HS-27A (cell line): ENCODE data around the gene MAN2C1.
"Not testable (repeated sequence)": the region's sequence is repeated elsewhere in the genome, so short reads cannot be mapped to it uniquely, and the experiment has no call there.

Experiments used
- DNase-seq: peaks from one replicate; pipeline ENCODE4 v3.0.0-alpha.2; 2012; ENCODE audit warnings: low read depth, missing footprints

MAN2C1 gene

DNA sequence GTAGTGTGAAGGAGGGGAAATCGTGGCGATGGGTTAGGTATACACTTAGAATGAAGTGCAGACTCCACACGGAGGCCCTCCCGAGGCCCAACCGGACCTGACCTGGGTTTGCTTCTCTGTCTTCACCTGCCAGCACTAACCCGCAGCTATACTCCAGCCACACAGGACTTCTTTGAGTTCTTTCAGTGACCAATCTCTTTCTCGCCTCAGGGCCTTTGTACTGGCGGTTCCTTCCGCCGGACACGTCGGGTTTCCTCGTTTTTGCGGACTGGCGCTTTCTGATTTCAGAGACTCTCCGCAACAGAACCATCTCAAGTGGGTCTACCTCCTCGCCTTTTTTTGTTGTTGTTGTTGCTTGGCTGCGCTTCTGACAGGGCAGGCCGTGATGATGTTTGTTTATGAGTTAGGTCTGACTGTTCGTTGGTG, 21.6 kb downstream of the MAN2C1 start, which contains the start of gene NEIL1:
TSS of gene NEIL1 (plus strand) at position 244 of the 426 bp plus-strand sequence. CDS start 1,867 bp downstream, outside the sequence.
- DNase-seq = no peak

DNA sequence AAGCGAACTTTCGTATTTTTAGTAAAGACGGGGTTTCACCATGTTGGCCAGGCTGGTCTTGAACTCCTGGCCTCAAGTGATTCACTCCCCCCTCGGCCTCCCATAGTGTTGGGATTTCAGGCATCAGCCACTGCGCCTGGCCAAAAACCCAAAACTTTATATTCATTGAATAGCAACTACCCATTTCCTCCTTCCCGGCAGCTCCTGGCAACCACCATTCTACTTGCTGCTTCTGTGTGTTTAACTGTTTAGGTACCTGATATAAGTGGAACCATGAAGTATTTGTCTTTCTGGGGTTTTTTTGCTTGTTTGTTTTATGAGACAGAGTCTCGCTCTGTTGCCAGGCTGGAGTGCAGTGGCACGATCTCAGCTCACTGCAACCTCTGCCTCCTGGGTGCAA, 24.5 kb downstream of the MAN2C1 start:
- DNase-seq = not testable (repeated sequence)

DNA sequence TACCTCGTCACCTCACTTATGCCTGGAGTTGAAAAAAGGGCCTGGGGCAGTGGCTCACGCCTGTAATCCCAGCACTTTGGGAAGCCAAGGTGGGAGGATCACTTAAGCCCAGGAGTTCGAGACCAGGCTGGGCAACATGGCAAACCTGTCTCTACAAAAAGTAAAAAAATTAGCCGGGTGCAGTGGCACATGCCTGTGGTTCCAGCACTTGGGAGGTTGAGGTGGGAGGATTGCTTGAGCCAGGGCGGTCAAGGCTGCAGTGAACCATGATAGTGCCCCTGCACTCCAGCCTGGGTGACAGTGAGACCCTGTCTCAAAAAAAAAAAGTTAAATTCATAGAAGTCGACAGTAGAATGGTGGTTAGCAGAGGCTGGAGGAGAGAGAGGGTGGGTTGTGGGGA, 26.2 kb downstream of the MAN2C1 start:
- DNase-seq = no peak

DNA sequence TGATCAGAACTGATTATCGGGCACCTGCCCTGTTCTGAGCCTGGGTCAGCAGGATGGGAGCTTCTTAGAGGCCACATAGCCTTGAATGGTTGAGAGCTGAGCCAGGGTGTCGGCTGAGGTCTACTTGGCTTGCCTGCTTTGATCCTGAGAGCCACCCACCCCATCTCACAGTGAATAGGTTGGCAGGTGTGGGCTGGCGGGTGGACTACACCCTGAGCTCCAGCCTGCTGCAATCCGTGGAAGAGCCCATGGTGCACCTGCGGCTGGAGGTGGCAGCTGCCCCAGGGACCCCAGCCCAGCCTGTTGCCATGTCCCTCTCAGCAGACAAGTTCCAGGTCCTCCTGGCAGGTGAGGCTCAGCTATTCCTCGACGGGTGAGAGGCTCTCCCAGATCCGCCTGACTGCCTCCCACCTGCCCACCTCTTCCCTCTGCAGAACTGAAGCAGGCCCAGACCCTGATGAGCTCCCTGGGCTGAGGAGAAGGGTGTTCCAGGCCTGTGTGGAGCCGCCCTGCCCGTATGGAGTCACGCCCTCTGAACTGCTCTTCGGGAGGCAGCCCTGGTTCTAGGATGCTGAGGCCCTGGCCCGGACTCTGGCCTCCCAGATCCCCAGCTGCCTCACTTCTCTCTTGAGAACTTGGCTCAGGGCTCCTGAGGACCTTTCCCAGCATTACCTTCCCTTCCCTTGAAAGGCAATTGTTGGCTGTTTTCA, 28.7 kb downstream of the MAN2C1 start:
- no peak for DNase-seq

DNA sequence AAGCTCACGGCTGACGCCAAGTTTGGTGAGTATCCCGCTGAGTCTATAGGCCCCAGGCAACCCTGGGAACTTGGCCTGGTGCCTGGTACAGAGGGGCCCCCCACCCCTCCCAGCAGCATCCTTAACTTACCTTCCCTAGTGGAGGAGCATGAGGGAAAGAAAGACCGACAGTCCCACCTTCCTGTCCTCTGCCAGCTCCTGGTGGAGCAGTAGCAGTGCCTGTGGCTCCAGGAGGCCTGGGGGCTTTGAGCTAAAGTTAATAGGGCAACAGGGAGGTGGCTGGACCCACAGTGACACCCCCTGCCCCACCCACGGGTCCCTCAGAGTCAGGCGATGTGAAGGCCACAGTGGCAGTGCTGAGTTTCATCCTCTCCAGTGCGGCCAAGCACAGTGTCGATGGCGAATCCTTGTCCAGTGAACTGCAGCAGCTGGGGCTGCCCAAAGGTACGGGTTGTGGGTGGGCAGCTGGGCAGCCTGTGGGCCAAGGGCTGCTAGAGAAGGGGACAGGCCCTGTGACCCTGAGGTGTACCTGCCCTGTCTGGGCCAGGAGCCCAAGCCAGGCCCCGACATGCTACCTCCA, 29.7 kb downstream of the MAN2C1 start:
- no peak for DNase-seq

DNA sequence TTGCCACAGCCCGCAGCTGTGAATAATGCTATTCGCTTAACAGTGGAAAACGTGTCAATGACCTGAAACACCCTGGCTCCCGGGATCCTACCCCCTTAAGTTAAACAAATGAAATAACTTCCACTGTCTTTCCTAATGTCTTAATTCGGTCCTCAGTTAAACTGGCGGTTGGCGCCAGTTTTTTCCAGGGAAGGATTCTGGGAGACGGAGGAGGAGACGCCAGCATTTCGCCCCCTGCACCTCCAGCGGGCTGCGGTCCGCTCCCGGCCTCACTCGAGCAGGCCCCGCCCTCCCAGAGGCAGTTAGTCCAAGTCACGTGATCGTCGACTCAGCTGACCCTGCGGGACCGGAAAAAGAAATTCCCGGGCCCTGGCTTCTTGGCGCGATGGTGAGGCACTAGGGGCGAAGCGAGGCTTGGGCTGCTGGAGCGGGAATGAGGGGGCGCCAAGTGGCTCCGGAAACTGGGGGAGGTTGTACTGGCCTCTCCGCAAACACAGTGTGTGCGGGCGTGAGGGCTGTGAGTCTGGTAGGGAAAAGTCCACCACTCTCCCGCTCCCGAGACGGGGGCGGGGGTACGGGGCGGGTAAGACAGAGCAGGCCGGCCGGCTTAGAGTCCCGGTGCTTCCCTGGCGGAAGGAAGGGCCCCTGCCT, 32.6 kb downstream of the MAN2C1 start, which contains the start of gene COMMD4:
TSS of gene COMMD4 (plus strand) at position 359 of the 651 bp plus-strand sequence. CDS start at position 386, 27 bp downstream.
- peak; percentile 92 for DNase-seq

DNA sequence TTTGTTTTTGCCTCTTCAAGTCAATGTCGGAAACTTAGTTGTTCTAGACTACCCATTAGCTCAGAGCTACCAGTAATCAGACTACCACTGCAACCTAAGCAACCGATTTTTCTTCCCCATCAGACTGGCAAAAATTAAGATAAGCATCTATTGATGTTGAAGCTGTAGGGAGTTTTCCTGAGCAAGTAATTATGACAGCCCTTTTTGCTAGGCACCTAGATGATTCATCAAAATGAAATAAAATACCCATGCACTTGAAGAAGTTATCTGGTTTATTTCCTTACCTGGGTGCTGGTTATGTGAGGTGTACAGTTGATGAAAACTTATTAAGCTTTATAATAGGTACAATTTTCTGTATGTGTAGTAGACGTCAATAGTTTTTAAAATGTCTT, 33.1 kb downstream of the MAN2C1 start:
- DNase-seq = no peak

DNA sequence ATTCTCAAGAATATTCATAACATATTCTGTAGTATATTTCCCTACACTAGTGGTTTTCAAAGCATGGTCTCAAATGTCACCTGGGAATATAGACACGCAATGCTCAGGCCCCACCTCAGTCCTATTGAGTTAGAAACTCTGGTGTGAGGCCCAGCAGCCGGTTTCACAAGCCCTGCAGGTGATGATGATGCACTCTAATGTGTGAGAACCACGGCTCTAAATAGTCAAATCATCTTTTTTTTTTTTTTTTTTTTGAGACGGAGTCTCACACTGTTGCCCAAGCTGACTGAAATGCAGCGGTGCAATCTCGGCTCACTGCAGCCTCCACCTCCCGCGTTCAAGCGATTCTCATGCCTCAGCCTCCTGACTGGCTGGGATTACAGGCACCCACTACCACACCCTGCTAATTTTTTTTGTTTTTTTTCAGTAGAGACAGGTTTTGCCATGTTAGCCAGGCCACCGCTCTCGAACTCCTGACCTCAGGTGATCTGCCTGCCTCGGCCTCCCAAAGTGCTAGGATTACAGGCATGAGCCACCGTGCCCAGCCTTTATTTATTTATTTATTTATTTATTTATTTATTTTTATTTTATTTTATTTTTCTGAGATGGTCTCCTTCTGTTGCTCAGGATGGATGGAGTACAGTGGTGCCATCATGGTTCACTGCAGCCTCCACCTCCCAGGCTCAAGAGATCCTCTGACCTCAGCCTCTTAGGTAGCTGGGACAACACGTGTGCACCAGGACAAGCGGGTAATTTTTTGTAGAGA, 34.6 kb downstream of the MAN2C1 start:
- not testable (repeated sequence) for DNase-seq

DNA sequence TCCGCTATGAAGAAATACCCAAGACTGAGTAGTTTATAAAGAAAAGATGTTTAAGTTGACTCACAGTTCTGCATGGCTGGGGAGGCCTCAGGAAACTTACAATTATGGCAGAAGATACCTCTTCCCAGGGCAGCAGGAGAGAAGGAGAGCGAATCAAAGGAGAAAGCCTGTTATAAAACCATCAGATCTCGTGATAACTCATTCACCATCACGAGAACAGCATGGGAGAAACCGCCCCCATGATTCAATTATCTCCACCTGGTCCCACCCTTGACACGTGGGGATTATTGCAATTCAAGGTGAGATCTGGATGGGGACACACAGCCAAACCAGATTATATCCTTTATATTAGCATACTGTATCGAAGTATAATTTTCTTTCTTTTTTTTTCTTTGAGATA, 36.3 kb downstream of the MAN2C1 start:
- DNase-seq = not testable (repeated sequence)

DNA sequence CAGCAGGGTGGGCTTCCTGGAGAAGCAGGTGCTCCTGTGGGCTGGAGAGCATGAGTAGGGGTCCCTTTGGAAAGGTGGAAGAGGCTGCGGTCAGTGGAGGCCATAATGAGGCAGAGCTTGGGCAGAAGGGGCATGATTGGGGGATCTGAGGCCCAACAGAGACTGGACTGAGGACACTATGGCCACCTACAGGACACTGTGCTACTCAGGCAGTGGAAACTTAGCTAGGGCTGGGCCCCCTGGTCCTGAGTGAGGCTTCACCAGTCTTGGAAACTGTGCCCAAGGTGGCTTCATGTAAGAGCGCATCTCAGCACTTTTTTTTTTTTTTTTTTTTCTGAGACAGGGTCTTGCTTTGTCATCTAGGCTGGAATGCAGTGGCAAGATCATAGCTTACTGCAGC, 38.8 kb downstream of the MAN2C1 start:
- no peak for DNase-seq

DNA sequence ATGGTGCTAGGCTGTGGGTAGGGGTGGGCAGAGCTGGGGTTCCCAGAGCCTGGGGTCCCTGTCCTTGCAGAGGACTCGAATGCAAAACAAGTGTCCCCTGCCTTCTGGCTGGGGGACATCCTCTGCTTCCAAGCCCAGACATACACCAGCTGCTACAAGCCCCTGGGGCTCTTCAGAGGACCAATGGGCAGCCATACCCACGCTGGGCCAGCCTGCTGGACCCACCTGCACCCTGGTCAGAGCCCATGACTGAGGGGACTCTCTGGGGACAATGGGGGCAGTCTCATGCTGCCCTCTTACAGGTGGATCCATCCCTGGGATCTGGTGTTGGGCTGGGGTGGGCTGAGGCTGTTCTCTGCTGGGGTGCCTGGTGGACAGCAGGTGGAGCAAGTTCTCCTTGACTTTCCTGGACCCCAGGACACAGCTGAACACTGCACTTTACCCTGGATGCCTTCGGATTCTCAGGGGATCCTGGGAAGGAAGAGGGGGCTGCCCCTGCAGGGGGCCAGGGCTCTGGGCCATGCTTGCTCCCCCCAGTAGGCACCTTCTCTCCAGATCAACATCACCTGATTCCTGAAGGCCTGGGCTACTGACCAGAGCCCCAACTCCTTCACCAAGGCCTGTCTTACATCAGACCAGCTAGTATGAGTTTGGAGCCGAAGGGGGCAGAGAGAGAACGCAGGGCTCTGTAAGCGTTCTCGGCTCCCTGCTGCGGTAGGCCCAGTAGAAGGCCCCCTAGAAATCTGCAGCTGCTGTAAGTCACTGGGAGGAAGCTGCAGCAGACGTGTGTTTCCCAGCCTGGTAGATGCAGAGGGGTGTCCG, 39.7 kb downstream of the MAN2C1 start:
- no peak for DNase-seq

DNA sequence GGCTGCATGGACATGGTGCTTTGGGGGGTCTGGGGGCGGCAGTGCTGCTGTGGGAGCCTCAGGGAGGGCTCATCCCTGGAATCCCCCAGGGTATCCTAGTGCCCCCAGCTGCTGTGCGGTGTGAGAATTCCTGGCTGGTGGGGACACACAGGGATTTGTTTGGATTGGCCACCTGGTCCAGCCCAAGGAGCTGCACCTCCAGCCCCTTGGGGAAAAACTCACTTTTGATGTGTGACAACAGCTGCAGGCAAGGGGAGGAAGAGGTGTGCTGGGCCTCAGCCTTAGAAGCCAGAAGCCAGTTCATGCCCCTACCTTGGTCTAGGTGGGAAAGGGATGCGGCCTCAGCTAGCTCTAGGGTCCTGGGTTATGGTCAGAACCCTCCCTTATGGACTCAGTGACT, 40.9 kb downstream of the MAN2C1 start:
- no peak for DNase-seq

DNA sequence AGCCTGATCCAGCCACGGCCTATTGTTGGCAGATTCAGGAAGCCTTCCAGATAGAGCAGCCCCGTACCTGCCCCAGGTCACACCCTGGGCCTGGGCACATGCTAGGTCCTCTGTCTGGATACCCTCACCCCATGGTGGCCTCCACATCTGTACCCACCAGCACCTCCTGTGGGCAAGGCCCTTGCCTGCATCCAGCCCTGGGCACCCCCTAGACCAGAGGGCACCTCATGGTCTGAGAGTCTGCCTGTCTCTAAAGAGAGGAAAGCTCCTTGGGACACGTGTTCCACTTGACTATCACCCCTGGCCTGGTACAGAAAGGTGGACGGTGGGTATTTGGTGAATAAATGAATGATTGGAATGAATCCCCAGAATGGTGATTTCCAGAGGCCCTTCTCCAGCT, 41.4 kb downstream of the MAN2C1 start:
- DNase-seq = no peak

DNA sequence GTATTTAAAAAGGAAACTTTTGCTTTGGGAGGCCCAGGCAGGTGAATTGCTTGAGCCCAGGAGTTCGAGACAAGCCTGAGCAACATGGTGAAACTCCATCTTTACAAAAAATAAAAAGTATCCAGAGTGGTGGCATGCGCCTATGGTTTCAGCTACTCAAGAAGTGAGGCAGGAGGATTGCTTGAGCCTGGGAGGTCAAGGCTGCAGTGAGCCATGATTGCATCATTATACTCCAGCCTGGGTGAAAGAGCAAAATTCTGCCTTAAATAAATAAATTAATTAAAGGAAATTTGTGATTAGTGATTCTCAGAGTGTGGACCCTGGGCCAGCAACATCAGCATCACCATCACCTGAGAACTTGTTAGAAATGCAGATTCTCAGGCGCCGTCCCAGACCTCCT, 42.5 kb downstream of the MAN2C1 start:
- no peak for DNase-seq

DNA sequence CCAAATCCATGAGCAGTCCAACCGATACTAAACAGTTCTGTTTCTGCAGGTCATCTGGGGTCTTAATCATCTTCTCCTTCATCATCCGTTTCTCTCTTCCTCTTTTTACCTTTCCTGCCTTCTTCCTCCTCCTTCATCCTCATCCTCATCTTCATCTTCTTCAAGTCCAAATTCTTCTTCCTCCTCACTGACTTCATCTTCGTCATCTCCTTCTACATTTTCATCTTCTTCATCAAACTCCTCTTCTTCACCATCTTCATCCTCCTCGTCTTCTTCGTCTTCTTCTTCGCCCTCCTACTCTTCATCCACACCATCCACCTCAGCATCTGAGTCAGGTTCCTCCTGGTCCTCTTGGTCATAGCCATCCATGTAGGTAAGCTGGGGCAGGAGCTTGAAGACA, 46.7 kb downstream of the MAN2C1 start:
- no peak for DNase-seq

DNA sequence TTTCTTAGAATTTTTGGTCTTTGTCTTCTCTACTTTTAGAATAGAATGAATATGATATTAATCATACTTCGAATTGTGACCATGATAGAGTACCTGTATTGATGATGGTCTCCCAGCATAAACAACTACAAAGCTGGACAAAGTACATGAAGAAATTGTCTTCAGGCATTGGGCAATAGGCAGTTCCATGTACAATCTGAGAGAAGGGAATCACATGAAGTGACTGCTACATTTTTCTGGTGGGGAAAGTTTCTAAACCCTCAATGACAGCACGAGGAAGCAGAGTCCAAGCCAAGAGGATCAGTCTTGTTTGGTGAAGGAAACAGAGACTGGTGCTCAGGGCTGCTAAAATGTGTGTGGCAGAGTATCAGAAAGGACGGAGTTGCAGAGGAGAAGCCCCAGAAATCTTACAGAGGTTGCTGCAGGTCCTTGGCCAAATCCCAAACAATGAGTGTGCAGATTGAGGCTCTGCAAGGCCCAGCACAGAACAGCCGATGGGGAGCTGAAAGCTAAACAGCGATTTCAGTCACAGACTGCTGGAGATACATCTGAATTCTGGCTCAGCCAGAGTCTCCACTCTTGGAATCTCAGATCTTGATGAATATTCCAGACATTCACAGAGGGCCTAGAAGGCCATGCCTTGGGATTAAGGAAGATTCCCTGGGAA, 49.0 kb downstream of the MAN2C1 start:
- DNase-seq = not testable (repeated sequence)

DNA sequence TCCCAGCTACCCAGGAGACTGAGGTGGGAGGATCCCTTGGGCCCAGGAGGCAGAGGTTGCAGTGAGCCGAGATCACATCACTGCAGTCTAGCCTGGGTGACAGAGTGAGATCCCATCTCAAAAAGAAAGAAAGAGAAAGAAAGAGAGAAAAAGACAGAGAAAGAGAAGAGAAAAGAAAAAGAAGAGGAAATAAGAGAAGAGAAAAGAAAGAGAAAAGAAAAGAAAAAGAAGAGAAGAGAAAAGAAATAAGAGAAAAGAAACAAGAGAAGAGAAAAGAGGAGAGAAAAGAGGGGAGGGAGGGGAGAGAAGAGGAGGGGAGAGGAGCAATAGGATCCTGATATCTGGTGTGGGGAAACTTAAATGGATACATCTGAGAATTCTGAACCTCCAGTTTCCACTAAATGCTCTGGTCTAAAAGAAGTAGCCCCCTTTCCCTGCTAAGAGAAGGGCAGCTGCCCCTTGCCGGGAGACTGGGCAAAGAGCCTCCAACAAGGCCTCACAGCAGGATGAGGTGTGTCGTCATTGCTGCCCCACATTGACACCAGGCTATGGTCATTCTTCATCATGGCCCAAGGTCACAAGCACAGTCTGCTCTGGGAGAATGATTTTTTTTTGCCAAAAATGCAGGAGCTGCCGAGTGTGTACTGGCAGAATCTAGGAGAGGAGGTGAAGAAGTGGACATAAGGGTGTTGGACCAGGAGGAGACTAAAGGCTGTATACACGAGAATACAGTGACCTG, 53.7 kb downstream of the MAN2C1 start:
- DNase-seq = no peak

DNA sequence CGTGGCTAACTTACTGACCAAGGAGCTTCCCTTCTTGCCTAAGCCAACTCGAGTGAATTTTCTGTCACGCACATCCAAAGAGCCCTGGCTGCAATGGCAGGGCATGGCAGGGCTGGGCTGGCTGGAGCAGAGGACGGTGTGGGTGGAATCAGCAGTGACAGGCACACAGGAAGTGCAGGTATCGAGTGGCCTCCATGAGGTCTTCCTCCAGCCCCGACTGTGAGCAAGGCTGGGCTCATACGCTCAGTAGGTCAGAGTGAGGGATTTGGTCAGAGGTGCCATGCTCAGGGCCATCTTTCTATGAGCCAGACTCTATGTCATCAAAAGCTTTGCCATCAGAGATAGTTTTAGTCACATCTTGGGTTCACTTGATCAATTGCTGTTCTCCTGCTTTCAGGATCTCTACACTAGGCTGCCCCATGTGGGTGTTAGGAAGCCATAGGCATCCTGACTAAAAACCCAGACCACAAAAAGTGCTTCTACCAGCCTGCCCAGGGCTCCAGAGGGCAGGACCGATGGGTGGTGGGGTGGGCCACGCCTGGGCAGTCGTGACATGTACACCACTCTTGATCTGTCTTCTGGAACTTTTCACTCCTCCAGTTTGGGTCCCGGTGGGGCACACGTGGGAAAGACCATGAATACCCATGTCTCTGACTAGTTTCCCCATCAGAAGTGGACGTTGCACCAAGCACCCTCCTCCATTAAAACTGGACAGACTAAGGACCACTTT, 55.1 kb downstream of the MAN2C1 start:
- DNase-seq = no peak

DNA sequence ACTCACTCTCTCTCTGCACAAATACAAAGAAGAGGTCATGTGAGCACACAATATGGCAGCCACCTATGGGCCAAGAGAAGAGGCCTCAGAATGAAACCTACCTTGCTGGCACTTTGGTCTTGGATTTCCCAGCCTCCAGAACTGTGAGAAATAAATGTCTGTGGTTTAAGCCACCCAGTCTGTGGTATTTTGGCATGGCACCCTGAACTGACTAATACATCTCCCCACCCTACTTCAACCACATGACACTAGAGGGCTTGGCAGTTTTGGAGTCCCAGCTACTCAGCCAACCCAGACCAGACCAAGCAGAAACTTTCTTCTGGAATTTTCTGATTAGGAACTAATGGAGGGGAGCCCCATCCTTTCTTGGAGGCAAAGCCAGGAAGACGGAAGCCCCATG, 55.9 kb downstream of the MAN2C1 start:
- peak; percentile 60 for DNase-seq

DNA sequence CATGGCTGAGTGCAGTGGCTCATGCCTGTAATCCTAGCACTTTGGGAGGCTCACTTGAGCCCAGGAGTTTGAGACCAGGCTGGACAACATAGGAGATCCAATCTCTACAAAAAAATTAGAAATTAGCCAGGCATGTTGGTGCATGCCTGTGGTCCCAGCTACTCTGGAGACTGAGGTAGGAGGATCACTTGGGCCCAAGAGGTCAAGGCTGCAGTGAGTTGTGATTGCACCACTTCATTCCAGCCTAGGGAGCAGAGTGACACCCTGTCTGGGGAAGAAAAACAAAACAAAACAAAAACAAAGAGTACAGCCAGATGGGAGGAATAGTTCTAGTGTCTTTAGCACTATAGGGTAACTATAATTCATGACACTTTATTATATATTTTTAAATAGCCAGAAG, 58.7 kb downstream of the MAN2C1 start:
- no peak for DNase-seq
